Measurements from ENCODE around the gene AOAH. TPM values are rescaled to one million over a fixed set of nuclear protein-coding genes. Genes with fewer than 3 reads are reported as not detected.

Gene AOAH
- total and polyA plus RNA-seq, 9 of the 15 experiments (the other 6 are each of a cell fraction or from before 2014, with no cell fraction given), result not detected

DNA sequence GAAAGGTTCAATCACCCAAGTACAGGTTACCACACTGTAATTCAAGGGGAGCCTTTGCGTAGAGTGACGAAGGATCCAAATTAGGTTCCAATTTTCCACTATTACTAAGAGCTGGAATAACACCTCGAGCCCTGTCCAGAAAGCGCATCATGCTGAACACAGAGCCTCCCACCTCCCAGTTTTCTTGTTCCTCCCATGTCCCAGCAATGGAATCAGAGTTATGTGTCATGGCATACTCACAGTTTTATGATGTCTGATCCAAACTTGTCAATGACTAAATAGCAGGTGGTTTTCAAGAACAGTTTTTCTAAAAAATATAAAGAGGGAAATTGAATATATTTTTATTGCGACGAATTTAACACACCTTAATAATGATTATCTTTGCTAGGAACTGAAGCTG is 50.6 kb downstream of the AOAH start:
- POLR2A ChIA-PET, result no interaction called here
- Histone ChIP-seq H3K9me1 (ENCODE audit: control insufficient read depth, insufficient read depth, low read length) (no peaks in the 10 kb centered on the region), H2AFZ (ENCODE audit: low read depth, low read length) (no peak overlapping the region), H3K4me2 (ENCODE audit: insufficient read depth, low read length) (no peak overlapping the region), H3K9me3 (replicated peaks; ENCODE audit: control insufficient read depth, insufficient read depth, low read depth, low read length) (no peaks in the 10 kb centered on the region), H3K79me2 (ENCODE audit: control insufficient read depth, insufficient read depth, low read length) (no peaks in the 10 kb centered on the region), H3K9ac (ENCODE audit: insufficient read depth in 1 of 2, low read depth in 2 of 2, low read length in 2 of 2) (no peak overlapping the region), H3K4me3 (no peak overlapping the region), H3K27ac (ENCODE audit: extremely low read depth, low read depth, low read length) (no peak overlapping the region), H3K27me3 (ENCODE audit: control insufficient read depth in 2 of 2, insufficient read depth in 2 of 2, low read length in 2 of 2) (peaks cover 3% of the 10 kb centered on the region in 2 experiments; a peak in 4 of 5 replicates), H4K20me1 (replicated peaks; ENCODE audit: control insufficient read depth, insufficient read depth, low read length) (no peaks in the 10 kb centered on the region), H3K4me1 (replicated peaks in 1 of 2; ENCODE audit: control insufficient read depth in 2 of 2, insufficient read depth in 2 of 2, low read length in 2 of 2) (no peaks in the 10 kb centered on the region), H3K36me3 (ENCODE audit: control insufficient read depth, insufficient read depth, low read length) (no peaks in the 10 kb centered on the region)
- in situ Hi-C loops (cut with MboI) (loop anchor here (5.0 to 10.0 kb wide), 2 partner anchors 201 to 379 kb away; no protein-coding TSS in a partner anchor), intact Hi-C loops (cut with micrococcal nuclease) (no loop called here)
- DNase-seq (ENCODE audit: extremely low read depth in 1 of 4, low spot score in 3 of 4) (no peak), FAIRE-seq (no peak), ATAC-seq (no peak)
- TF ChIP-seq SMAD2 (IDR thresholded peaks at IDR 0.05; ENCODE audit: low read depth, low read length), result no peak
- TF ChIP-seq, protein P1, sequence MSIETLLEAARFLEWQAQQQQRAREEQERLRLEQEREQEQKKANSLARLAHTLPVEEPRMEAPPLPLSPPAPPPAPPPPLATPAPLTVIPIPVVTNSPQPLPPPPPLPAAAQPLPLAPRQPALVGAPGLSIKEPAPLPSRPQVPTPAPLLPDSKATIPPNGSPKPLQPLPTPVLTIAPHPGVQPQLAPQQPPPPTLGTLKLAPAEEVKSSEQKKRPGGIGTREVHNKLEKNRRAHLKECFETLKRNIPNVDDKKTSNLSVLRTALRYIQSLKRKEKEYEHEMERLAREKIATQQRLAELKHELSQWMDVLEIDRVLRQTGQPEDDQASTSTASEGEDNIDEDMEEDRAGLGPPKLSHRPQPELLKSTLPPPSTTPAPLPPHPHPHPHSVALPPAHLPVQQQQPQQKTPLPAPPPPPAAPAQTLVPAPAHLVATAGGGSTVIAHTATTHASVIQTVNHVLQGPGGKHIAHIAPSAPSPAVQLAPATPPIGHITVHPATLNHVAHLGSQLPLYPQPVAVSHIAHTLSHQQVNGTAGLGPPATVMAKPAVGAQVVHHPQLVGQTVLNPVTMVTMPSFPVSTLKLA (conservative IDR thresholded peaks at IDR 0.05), result no peak
- TF ChIP-seq ZNF140 (CRISPR knock-in tag; IDR thresholded peaks at IDR 0.05), result no peak
- no peak for TF ChIP-seq ZBTB8A (IDR thresholded peaks at IDR 0.05; ENCODE audit: partially characterized antibody)
- TF ChIP-seq GATAD2B (IDR thresholded peaks at IDR 0.05; ENCODE audit: borderline replicate concordance), result no peak
- no peak for TF ChIP-seq ZNF347 (CRISPR knock-in tag; IDR thresholded peaks at IDR 0.05; ENCODE audit: low read depth)
- 0% methylated on average over 6 of the region's 6 CpGs for WGBS (ENCODE audit: insufficient coverage, low coverage, missing lambda C conversion rate)
- CTCF ChIA-PET (ENCODE audit: low intra/inter-chr PET ratio), result no interaction called here
- no TSS peak for BruUV-seq (replicated peaks)
